GM21737 (cell line): ENCODE results near the gene SUGCT.
"Not testable (repeated sequence)": the region's sequence is repeated elsewhere in the genome, so short reads cannot be mapped to it uniquely, and the experiment has no call there.

ENCODE experiments used
- ATAC-seq: cut with Tn5 transposase; IDR thresholded peaks from one replicate; pipeline ENCODE4 v1.9.1; 2021; ENCODE audit warnings: mild to moderate bottlenecking, moderate library complexity; ENCODE audit not compliant: unreplicated experiment

The SUGCT gene

GRCh38 chr7:40138973-40139372, 4.2 kb downstream of the SUGCT start:
- no peak for ATAC-seq

GRCh38 chr7:40139891-40140290, 5.1 kb downstream of the SUGCT start:
- ATAC-seq: not testable (repeated sequence)

GRCh38 chr7:40141916-40142315, 7.1 kb downstream of the SUGCT start:
- not testable (repeated sequence) for ATAC-seq

GRCh38 chr7:40145596-40146130, 10.9 kb downstream of the SUGCT start:
- not testable (repeated sequence) for ATAC-seq

- ATAC-seq: no peak
Measured at GRCh38 chr7:40147371-40148246, 12.8 kb downstream of the SUGCT start.

- ATAC-seq: not testable (repeated sequence)
Measured at GRCh38 chr7:40148247-40148580, 13.4 kb downstream of the SUGCT start.

- ATAC-seq: no peak
Measured at GRCh38 chr7:40148671-40149070, 13.9 kb downstream of the SUGCT start.

GRCh38 chr7:40151504-40151903, 16.7 kb downstream of the SUGCT start:
- ATAC-seq: no peak

- ATAC-seq: no peak
Measured at GRCh38 chr7:40156988-40157387, 22.2 kb downstream of the SUGCT start.

- no peak for ATAC-seq
Measured at GRCh38 chr7:40162516-40162915, 27.7 kb downstream of the SUGCT start.

GRCh38 chr7:40165216-40165615, 30.4 kb downstream of the SUGCT start:
- ATAC-seq: no peak

- no peak for ATAC-seq
Measured at GRCh38 chr7:40167291-40167690, 32.5 kb downstream of the SUGCT start.

GRCh38 chr7:40168266-40168665, 33.5 kb downstream of the SUGCT start:
- not testable (repeated sequence) for ATAC-seq

GRCh38 chr7:40173121-40173520, 38.3 kb downstream of the SUGCT start:
- ATAC-seq: not testable (repeated sequence)

- ATAC-seq: not testable (repeated sequence)
Measured at GRCh38 chr7:40175256-40175655, 40.5 kb downstream of the SUGCT start.

GRCh38 chr7:40175725-40176510, 41.1 kb downstream of the SUGCT start:
- no peak for ATAC-seq

- no peak for ATAC-seq
Measured at GRCh38 chr7:40177071-40177470, 42.3 kb downstream of the SUGCT start.

- no peak for ATAC-seq
Measured at GRCh38 chr7:40182452-40182851, 47.6 kb downstream of the SUGCT start.

- no peak for ATAC-seq
Measured at GRCh38 chr7:40186586-40186985, 51.8 kb downstream of the SUGCT start.

GRCh38 chr7:40192036-40192435, 57.2 kb downstream of the SUGCT start:
- ATAC-seq: no peak

GRCh38 chr7:40194745-40195144, 59.9 kb downstream of the SUGCT start:
- ATAC-seq: no peak

- ATAC-seq: no peak
Measured at GRCh38 chr7:40197527-40197926, 62.7 kb downstream of the SUGCT start.
